Measurements from ENCODE around the gene LHFPL3.

LHFPL3 gene

DNA sequence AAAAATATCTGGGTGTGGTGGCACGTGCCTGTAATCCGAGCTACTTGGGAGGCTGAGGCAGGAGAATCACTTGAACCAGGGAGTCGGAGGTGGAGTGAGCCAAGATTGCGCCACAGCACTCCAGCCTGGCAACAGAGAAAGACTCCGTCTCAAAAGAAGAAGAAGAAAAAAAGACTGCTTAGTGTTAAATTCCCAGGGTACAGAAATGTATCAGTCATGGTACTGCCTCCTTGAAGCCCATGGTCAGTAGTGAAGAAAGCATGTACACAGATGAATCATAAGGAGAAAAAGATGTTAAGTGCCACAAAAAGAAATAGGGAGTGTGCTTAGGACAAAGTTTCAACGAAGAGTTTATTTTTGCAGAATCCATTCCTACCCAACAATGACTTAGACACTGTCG, 623.1 kb downstream of the LHFPL3 start:
- FAIRE-seq (no peak), DNase-seq (ENCODE audit: insufficient read length, low spot score) (no peak)
- no peak for TF ChIP-seq POLR2A (IDR thresholded peaks at IDR 0.05; ENCODE audit: low read depth, low read length)

DNA sequence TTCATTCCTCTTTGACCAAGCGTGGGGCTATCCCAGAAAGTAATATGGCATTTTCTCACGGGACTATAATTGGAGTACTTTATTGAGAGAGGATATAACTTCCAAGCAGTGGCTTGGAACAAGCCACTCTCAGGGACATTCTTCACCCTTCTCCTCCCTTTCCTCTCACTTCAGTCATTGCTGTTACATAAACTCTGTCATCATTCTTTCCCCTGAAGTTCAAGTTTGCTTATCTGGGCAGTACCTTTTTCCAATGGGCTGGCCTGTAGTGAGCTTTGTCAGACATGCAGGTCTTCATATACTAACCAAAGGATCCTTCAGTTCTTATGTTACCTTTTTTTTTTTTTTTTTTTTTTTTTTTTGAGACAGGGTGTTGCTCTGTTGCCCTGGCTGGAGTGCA, 626.9 kb downstream of the LHFPL3 start:
- TF ChIP-seq POLR2A (IDR thresholded peaks at IDR 0.05; ENCODE audit: low read depth, low read length): no peak
- FAIRE-seq (no peak), DNase-seq (ENCODE audit: insufficient read length, low spot score) (no peak)

Measured in H54 (cell line).